A673 (cell line): ENCODE data around the gene TSC2.
"Not testable (repeated sequence)": the region's sequence is repeated elsewhere in the genome, so short reads cannot be mapped to it uniquely, and the experiment has no call there.

ENCODE experiments used
- EZH2 ChIP-seq: fragments of 200-600 bp; sonication (generic); IDR thresholded peaks from 2 replicates; pipeline ENCODE4 v1.6.1; 2017; ENCODE audit warnings: borderline replicate concordance, low read depth, mild to moderate bottlenecking, mixed read lengths, antibody characterized with exemption, low read length; ENCODE audit not compliant: poor library complexity, severe bottlenecking
- TF ChIP-seq, protein P1 (sequence below): fragments of 300-800, 200-600 bp; sonication (generic); conservative IDR thresholded peaks from 2 replicates; pipeline ENCODE4 v1.5.1; 2017; ENCODE audit warnings: low read depth, mild to moderate bottlenecking, antibody characterized with exemption, low read length, moderate library complexity, mixed read lengths

DNA sequence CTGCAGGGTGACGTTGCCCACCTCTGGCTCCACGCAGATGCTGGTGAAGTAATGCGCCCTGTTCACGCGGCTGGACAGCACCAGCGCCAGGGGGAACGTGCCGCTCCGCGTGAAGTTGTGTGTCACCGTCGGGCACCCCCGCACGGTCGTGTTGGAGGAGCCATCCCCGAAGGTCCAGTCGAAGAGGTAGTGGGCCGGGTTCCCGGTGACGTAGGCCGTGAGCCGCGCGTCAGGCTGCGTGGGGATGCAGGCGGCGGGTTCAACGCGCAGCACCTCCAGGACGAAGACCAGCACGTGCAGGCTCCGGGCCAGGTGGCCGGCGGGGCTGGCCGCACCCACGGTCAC lies 63.2 kb downstream of the TSC2 start:
- TF ChIP-seq, protein P1, sequence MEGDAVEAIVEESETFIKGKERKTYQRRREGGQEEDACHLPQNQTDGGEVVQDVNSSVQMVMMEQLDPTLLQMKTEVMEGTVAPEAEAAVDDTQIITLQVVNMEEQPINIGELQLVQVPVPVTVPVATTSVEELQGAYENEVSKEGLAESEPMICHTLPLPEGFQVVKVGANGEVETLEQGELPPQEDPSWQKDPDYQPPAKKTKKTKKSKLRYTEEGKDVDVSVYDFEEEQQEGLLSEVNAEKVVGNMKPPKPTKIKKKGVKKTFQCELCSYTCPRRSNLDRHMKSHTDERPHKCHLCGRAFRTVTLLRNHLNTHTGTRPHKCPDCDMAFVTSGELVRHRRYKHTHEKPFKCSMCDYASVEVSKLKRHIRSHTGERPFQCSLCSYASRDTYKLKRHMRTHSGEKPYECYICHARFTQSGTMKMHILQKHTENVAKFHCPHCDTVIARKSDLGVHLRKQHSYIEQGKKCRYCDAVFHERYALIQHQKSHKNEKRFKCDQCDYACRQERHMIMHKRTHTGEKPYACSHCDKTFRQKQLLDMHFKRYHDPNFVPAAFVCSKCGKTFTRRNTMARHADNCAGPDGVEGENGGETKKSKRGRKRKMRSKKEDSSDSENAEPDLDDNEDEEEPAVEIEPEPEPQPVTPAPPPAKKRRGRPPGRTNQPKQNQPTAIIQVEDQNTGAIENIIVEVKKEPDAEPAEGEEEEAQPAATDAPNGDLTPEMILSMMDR: not testable (repeated sequence)
- TF ChIP-seq EZH2: not testable (repeated sequence)
